Measurements from ENCODE around the gene KCTD16. TPM values are rescaled to one million over a fixed set of nuclear protein-coding genes. Genes with fewer than 3 reads are reported as not detected.
A peak's percentile ranks its signal among the peaks of the same experiment; 100 is the strongest.

The KCTD16 gene
- total RNA-seq, 1 donor from 2014 or later, result 5.6 TPM

DNA sequence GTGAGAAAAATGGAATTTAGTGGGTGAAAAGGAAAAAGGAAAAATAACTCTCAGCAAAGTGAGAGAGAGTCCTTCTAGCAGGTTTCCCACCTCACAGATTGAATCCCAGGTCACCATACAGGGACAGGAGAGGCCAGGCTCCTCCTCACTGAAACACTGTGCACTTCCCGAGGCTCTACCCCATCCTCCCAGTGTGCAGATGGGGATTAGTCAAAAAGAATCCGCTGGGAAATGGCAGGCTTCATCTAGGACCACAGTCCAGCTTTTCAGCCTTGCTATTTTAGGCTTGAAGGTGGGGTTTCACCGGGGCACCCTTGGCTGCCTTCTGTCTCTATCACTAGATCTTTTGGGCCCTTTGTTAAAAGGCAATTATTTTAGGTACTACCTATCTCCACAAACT lies 48.0 kb upstream of the KCTD16 start:
- H2AFZ ChIP-seq (ENCODE audit: low read depth, low read length), result no peak overlapping the region
- H3K4me3 Mint-ChIP-seq (ENCODE audit: unreplicated experiment), result no peak overlapping the region

DNA sequence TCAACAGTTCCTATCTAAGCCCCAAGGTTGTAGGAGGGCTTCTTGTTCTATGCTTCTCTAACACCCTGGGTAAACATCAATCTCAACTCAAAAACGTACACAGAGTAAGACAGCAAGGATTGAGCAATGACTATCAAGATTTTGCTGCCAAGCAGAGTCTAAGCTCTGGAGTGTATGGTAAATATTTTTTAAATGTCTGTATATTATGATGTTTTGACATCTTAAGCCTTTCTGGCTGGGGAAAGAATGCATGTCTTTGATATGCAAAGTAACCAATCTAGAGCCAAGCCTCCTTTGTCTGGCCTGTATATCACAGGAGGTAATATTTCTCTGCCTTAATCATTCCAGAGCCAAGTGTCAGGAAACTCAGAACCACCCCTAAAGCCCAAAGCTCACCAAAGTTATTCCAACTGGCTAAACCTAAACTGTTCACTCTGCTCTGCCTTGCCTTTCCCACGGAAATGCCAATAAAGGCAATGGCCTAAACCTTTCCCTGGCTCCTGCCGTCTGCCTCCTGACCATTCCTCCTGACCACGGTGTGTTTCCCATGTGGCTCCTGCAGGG lies 45.4 kb upstream of the KCTD16 start:
- Histone ChIP-seq H3K9me3 (ENCODE audit: insufficient read depth, low read depth, low read length) (no peaks in the 10 kb centered on the region), H3K4me2 (ENCODE audit: low read length) (no peak overlapping the region), H3K36me3 (ENCODE audit: insufficient read depth, low read length) (no peaks in the 10 kb centered on the region), H3K4me3 (ENCODE audit: insufficient read depth, low read depth, low read length) (no peak overlapping the region), H3K27ac (ENCODE audit: low read depth, low read length) (no peak overlapping the region), H2AFZ (ENCODE audit: low read depth, low read length) (peak overlapping the region; percentile 60), H4K20me1 (ENCODE audit: insufficient read depth, low read length) (no peaks in the 10 kb centered on the region), H3K9ac (ENCODE audit: low read length) (no peak overlapping the region), H3K4me1 (ENCODE audit: insufficient read depth, low read length) (peaks cover 5% of the 10 kb centered on the region), H3K79me2 (ENCODE audit: insufficient read depth, low read length) (no peaks in the 10 kb centered on the region), H3K27me3 (ENCODE audit: insufficient read depth, low read length) (no peaks in the 10 kb centered on the region)
- DNase-seq (ENCODE audit: low read depth), result peak; percentile 66
- no peak overlapping the region for H3K27ac Mint-ChIP-seq (ENCODE audit: unreplicated experiment)
- peaks cover under 1% of the 10 kb centered on the region for H3K9me3 Mint-ChIP-seq (ENCODE audit: unreplicated experiment)
- peaks cover 7% of the 10 kb centered on the region for H3K4me1 Mint-ChIP-seq (ENCODE audit: low read depth, unreplicated experiment)
- TF ChIP-seq, protein P1, sequence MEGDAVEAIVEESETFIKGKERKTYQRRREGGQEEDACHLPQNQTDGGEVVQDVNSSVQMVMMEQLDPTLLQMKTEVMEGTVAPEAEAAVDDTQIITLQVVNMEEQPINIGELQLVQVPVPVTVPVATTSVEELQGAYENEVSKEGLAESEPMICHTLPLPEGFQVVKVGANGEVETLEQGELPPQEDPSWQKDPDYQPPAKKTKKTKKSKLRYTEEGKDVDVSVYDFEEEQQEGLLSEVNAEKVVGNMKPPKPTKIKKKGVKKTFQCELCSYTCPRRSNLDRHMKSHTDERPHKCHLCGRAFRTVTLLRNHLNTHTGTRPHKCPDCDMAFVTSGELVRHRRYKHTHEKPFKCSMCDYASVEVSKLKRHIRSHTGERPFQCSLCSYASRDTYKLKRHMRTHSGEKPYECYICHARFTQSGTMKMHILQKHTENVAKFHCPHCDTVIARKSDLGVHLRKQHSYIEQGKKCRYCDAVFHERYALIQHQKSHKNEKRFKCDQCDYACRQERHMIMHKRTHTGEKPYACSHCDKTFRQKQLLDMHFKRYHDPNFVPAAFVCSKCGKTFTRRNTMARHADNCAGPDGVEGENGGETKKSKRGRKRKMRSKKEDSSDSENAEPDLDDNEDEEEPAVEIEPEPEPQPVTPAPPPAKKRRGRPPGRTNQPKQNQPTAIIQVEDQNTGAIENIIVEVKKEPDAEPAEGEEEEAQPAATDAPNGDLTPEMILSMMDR (IDR thresholded peaks at IDR 0.05; ENCODE audit: insufficient read depth, low read depth, low read length), result no peak
- no peak for TF ChIP-seq EZH2 (IDR thresholded peaks at IDR 0.05; ENCODE audit: insufficient read depth, low read length)
- no peaks in the 10 kb centered on the region for H3K27me3 Mint-ChIP-seq (ENCODE audit: low read depth, unreplicated experiment)
- FAIRE-seq, result peak; percentile 69
- no peaks in the 10 kb centered on the region for H3K36me3 Mint-ChIP-seq (ENCODE audit: low read depth, unreplicated experiment)
- no peak overlapping the region for H3K4me3 Mint-ChIP-seq (ENCODE audit: unreplicated experiment)

More for the DNA sequence above, 48.0 kb upstream of the KCTD16 start:
- H3K9me3 ChIP-seq (ENCODE audit: insufficient read depth, low read depth, low read length), result no peaks in the 10 kb centered on the region
- Mint-ChIP-seq H3K36me3 (ENCODE audit: low read depth, unreplicated experiment) (no peaks in the 10 kb centered on the region), H3K27ac (ENCODE audit: unreplicated experiment) (no peak overlapping the region), H3K4me1 (ENCODE audit: low read depth, unreplicated experiment) (peaks cover 7% of the 10 kb centered on the region), H3K9me3 (ENCODE audit: unreplicated experiment) (peaks cover 5% of the 10 kb centered on the region), H3K27me3 (ENCODE audit: low read depth, unreplicated experiment) (no peaks in the 10 kb centered on the region)
- no peak overlapping the region for H3K4me3 ChIP-seq (ENCODE audit: insufficient read depth, low read depth, low read length)
- TF ChIP-seq, protein P1 (IDR thresholded peaks at IDR 0.05; ENCODE audit: insufficient read depth, low read depth, low read length), result no peak
- H4K20me1 ChIP-seq (ENCODE audit: insufficient read depth, low read length), result no peaks in the 10 kb centered on the region
- H3K4me2 ChIP-seq (ENCODE audit: low read length), result no peak overlapping the region
- H3K9ac ChIP-seq (ENCODE audit: low read length), result no peak overlapping the region
- no peaks in the 10 kb centered on the region for H3K79me2 ChIP-seq (ENCODE audit: insufficient read depth, low read length)
- no peak overlapping the region for H3K27ac ChIP-seq (ENCODE audit: low read depth, low read length)
- DNase-seq (ENCODE audit: low read depth), result no peak
- peaks cover 5% of the 10 kb centered on the region for H3K4me1 ChIP-seq (ENCODE audit: insufficient read depth, low read length)
- no peak for FAIRE-seq
- no peaks in the 10 kb centered on the region for H3K27me3 ChIP-seq (ENCODE audit: insufficient read depth, low read length)
- no peaks in the 10 kb centered on the region for H3K36me3 ChIP-seq (ENCODE audit: insufficient read depth, low read length)

DNA sequence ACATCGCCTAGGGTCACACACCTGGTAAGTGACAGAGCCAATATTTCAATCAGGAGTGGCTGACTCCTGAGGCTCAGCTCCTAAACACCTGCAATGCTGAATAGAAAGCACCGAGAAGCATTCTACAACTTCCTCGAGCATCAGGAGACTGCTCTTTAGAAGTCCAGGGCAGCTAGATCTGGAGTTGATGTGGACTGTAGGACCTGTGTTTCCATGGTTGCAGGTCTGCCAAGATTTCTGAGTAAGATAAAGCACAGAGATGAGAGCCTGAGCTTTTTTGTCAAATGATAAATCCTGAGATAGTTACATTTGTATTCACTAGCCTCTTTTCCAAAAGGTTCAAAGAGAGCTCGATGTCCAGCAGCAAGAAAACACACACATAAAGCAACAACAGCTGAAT lies 44.0 kb upstream of the KCTD16 start:
- Mint-ChIP-seq H3K27me3 (ENCODE audit: low read depth, unreplicated experiment) (no peaks in the 10 kb centered on the region), H3K9me3 (ENCODE audit: unreplicated experiment) (no peaks in the 10 kb centered on the region), H3K4me1 (ENCODE audit: low read depth, unreplicated experiment) (peaks cover 7% of the 10 kb centered on the region), H3K27ac (ENCODE audit: unreplicated experiment) (no peak overlapping the region), H3K36me3 (ENCODE audit: low read depth, unreplicated experiment) (no peaks in the 10 kb centered on the region), H3K4me3 (ENCODE audit: unreplicated experiment) (no peak overlapping the region)
- Histone ChIP-seq H3K79me2 (ENCODE audit: insufficient read depth, low read length) (no peaks in the 10 kb centered on the region), H3K9me3 (ENCODE audit: insufficient read depth, low read depth, low read length) (no peaks in the 10 kb centered on the region), H3K4me3 (ENCODE audit: insufficient read depth, low read depth, low read length) (no peak overlapping the region), H3K36me3 (ENCODE audit: insufficient read depth, low read length) (no peaks in the 10 kb centered on the region), H3K9ac (ENCODE audit: low read length) (no peak overlapping the region), H3K4me2 (ENCODE audit: low read length) (no peak overlapping the region), H2AFZ (ENCODE audit: low read depth, low read length) (no peak overlapping the region), H3K4me1 (ENCODE audit: insufficient read depth, low read length) (peaks cover 5% of the 10 kb centered on the region), H4K20me1 (ENCODE audit: insufficient read depth, low read length) (no peaks in the 10 kb centered on the region), H3K27me3 (ENCODE audit: insufficient read depth, low read length) (no peaks in the 10 kb centered on the region), H3K27ac (ENCODE audit: low read depth, low read length) (no peak overlapping the region)
- DNase-seq (ENCODE audit: low read depth) (no peak), FAIRE-seq (no peak)
- TF ChIP-seq EZH2 (IDR thresholded peaks at IDR 0.05; ENCODE audit: insufficient read depth, low read length), result no peak
- TF ChIP-seq, protein P1 (IDR thresholded peaks at IDR 0.05; ENCODE audit: insufficient read depth, low read depth, low read length), result no peak
